CD4-positive, alpha-beta T cell (primary cell): ENCODE data around the gene PSMD8. TPM values are rescaled to one million over a fixed set of nuclear protein-coding genes. Genes with fewer than 3 reads are reported as not detected.
"Not testable (repeated sequence)": the region's sequence is repeated elsewhere in the genome, so short reads cannot be mapped to it uniquely, and the experiment has no call there.

Experiments
- ATAC-seq: fragments of 200-7000 bp; cut with Tn5 transposase; one replicate; pipeline ENCODE4 v1.10.0; 2022; ENCODE audit warnings: mild to moderate bottlenecking; ENCODE audit not compliant: poor library complexity
- CTCF ChIA-PET: fragments of 350-600 bp; sonication (Branson Sonifier 250); formaldehyde crosslinking; loops from one replicate; lab custom pipeline; 2021; ENCODE audit warnings: antibody characterized with exemption, inconsistent platforms; lab: Charles Lee
- POLR2A ChIA-PET: fragments of 350-600 bp; sonication (Branson Sonifier 250); formaldehyde crosslinking; loops from one replicate; lab custom pipeline; 2021; ENCODE audit warnings: antibody characterized with exemption, inconsistent platforms; lab: Charles Lee
- DNase-seq, 14 experiments: peaks; one replicate each; pipeline ENCODE4 v3.0.0-alpha.2; 2013 to 2020; ENCODE audit warnings: mixed read lengths in 2 of 14
- H3K27ac ChIP-seq, 2 donors: one replicate each; pipeline versions ENCODE4 v1.5.1 to v1.7.0; 2013; ENCODE audit warnings: low read length in 2 of 2, low read depth in 1 of 2, mild to moderate bottlenecking in 1 of 2
- H3K27me3 ChIP-seq, 2 experiments: 1 replicate in 1 of 2; 2 replicates in 1 of 2; pipeline versions ENCODE4 v1.6.1 to v1.7.0; 2013; ENCODE audit warnings: low read length in 2 of 2, control low read depth in 1 of 2, mild to moderate bottlenecking in 1 of 2, moderate library complexity in 1 of 2; ENCODE audit not compliant: insufficient read depth in 2 of 2, control insufficient read depth in 1 of 2
- H3K36me3 ChIP-seq: one replicate; pipeline ENCODE4 v1.6.1; 2013; ENCODE audit warnings: low read length, control low read depth; ENCODE audit not compliant: insufficient read depth
- H3K4me1 ChIP-seq: one replicate; pipeline ENCODE4 v1.6.1; 2013; ENCODE audit warnings: low read length, control low read depth; ENCODE audit not compliant: insufficient read depth
- H3K4me3 ChIP-seq: one replicate; pipeline ENCODE4 v1.5.1; 2013; ENCODE audit warnings: mild to moderate bottlenecking, low read length, moderate library complexity
- H3K9me3 ChIP-seq, 2 experiments: 1 replicate in 1 of 2; 2 replicates in 1 of 2; pipeline versions ENCODE4 v1.6.1 to v1.7.0; 2013; ENCODE audit warnings: low read length in 2 of 2, mild to moderate bottlenecking in 2 of 2, control low read depth in 1 of 2, moderate library complexity in 1 of 2; ENCODE audit not compliant: control insufficient read depth in 1 of 2, insufficient read depth in 1 of 2
- H3K27ac Mint-ChIP-seq: one replicate; pipeline ENCODE4 v1.8.0; 2020; ENCODE audit warnings: mixed read lengths
- H3K27me3 Mint-ChIP-seq: one replicate; pipeline ENCODE4 v1.8.0; 2021; ENCODE audit warnings: mixed read lengths
- H3K36me3 Mint-ChIP-seq: one replicate; pipeline ENCODE4 v1.8.0; 2021; ENCODE audit warnings: low read depth, mixed read lengths
- H3K4me1 Mint-ChIP-seq: one replicate; pipeline ENCODE4 v1.8.0; 2021; ENCODE audit warnings: low read depth, mixed read lengths
- H3K4me3 Mint-ChIP-seq: one replicate; pipeline ENCODE4 v1.8.0; 2020; ENCODE audit warnings: mild to moderate bottlenecking, mixed read lengths
- H3K9me3 Mint-ChIP-seq: one replicate; pipeline ENCODE4 v1.8.0; 2020; ENCODE audit warnings: mixed read lengths
- intact Hi-C, 2 experiments: fragments of 100-400 bp; cut with DNase I in 1 of 2; cut with micrococcal nuclease in 1 of 2; formaldehyde crosslinking; loops; one replicate each; pipeline versions ENCODE4 v1.15.1 to v1.9.0; 2023 to 2025; cut with DNase I, micrococcal nuclease
- total RNA-seq, 174 experiments: library from RNA in 2 of 174; stranded (reverse) in 2 of 174; gene quantifications; one replicate each; pipeline ENCODE4 v1.2.3 and lab custom pipeline; 2021 to 2026
- TF ChIP-seq, protein P1 (sequence below): fragments of 200-600 bp; IDR thresholded peaks from one replicate; pipeline ENCODE4 v1.8.0; 2022; ENCODE audit warnings: antibody characterized with exemption, mild to moderate bottlenecking

PSMD8 gene
- total RNA-seq, 2 experiments from 2014 or later = 61.2 to 64.4 TPM

DNA sequence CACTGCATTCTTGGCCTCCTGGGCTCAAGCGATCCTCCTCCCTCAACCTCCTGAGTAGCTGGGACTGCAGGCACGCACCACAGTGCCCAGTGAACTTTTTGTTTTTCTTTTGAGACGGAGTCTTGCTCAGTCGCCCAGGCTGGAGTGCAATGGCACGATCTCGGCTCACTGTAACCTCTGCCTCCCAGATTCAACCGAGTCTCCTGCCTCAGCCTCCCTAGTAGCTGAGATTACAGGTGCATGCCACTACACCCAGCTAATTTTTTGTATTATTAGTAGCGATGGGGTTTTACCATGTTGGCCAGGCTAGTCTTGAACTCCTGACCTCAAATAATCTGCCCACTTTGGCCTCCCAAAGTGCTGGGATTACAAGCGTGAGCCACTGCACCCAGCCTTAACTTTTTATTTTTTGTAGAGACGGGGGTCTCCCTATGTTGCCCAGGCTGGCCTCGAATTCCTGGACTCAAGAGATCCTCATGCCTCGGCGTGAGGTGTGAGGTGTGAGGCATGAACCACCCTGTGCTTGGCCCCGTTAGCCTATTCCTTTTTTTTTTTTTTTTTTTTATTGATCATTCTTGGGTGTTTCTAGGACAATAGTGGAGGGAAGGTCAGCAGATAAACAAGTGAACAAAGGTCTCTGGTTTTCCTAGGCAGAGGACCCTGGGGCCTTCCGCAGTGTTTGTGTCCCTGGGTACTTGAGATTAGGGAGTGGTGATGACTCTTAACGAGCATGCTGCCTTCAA is 11.3 kb upstream of the PSMD8 start:
- ChIA-PET POLR2A (interaction anchor here (2.3 kb wide), 1 partner anchor 11 kb away, joined by 11 read pairs; the partner anchor contains the start of gene PSMD8), CTCF (interaction anchor here (1.5 to 2.5 kb wide), 2 partner anchors 11 to 39 kb away, joined by 4 to 7 read pairs; partner anchors contain the start of genes FAM98C and PSMD8)
- H3K36me3 Mint-ChIP-seq, intact Hi-C loops, H3K27ac ChIP-seq, H3K36me3 ChIP-seq, H3K9me3 Mint-ChIP-seq, H3K27me3 ChIP-seq, H3K9me3 ChIP-seq, H3K27ac Mint-ChIP-seq, DNase-seq, ATAC-seq: not testable (repeated sequence)
- Histone ChIP-seq H3K4me1 (peaks cover 19% of the 10 kb centered on the region), H3K4me3 (peak overlapping the region; percentile 74)
- Mint-ChIP-seq H3K4me3 (peak overlapping the region; percentile 42), H3K27me3 (peaks cover 24% of the 10 kb centered on the region), H3K4me1 (peaks cover 14% of the 10 kb centered on the region)

DNA sequence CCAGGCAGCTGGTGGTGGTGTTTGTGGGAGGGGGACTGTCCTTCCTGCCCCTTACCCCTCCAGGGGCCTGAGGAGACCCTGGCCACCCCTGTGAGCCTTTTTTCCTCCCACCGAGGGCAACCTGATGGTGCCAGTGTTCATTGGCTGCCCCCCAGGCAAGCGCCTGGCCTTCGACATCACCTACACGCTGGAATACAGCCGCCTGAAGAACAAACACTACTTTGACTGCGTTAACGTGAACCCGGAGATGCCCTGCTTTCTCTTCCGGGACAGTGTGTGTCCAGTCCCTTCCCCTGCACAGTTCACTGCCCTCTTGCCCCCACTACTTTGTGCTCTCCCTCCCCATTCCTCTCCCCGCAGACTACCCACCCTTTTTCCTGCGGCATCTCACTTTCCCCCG is 7.3 kb upstream of the PSMD8 start:
- Mint-ChIP-seq H3K9me3 (no peaks in the 10 kb centered on the region), H3K4me1 (no peaks in the 10 kb centered on the region), H3K4me3 (no peak overlapping the region), H3K36me3 (no peaks in the 10 kb centered on the region), H3K27ac (no peak overlapping the region), H3K27me3 (peaks cover 20% of the 10 kb centered on the region)
- peaks cover 12% of the 10 kb centered on the region for H3K4me1 ChIP-seq
- intact Hi-C loops = no loop called here
- DNase-seq = no peak
- ChIA-PET CTCF (no interaction called here), POLR2A (no interaction called here)
- H3K4me3 ChIP-seq = no peak overlapping the region
- H3K27me3 ChIP-seq = peaks cover 0 to 6% of the 10 kb centered on the region in 2 experiments
- no peak overlapping the region for H3K27ac ChIP-seq
- peaks cover 0 to 7% of the 10 kb centered on the region in 2 experiments for H3K9me3 ChIP-seq
- H3K36me3 ChIP-seq = no peaks in the 10 kb centered on the region
- no peak for ATAC-seq
- TF ChIP-seq, protein P1, sequence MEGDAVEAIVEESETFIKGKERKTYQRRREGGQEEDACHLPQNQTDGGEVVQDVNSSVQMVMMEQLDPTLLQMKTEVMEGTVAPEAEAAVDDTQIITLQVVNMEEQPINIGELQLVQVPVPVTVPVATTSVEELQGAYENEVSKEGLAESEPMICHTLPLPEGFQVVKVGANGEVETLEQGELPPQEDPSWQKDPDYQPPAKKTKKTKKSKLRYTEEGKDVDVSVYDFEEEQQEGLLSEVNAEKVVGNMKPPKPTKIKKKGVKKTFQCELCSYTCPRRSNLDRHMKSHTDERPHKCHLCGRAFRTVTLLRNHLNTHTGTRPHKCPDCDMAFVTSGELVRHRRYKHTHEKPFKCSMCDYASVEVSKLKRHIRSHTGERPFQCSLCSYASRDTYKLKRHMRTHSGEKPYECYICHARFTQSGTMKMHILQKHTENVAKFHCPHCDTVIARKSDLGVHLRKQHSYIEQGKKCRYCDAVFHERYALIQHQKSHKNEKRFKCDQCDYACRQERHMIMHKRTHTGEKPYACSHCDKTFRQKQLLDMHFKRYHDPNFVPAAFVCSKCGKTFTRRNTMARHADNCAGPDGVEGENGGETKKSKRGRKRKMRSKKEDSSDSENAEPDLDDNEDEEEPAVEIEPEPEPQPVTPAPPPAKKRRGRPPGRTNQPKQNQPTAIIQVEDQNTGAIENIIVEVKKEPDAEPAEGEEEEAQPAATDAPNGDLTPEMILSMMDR = no peak

DNA sequence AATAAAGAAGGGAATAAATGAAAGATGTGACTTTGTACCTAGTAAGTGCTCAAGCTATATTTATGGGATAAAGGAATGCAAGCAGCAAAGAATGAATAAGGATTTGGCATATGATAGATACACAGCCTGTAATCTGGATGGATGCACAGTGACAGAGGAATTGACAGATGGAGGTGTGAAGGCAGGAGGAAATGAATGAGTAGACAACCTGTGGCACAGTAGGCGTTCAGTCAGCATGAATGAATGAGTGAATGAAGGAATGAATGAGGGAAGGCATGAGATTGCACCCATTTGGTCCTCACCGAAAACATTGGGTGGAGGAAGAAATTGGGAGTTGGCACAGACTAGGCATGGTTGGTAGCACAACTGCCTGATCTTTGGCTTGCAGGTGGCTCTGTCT is 4.8 kb upstream of the PSMD8 start:
- peaks cover 20% of the 10 kb centered on the region for H3K27me3 Mint-ChIP-seq
- peaks cover 10% of the 10 kb centered on the region for H3K4me1 ChIP-seq
- ChIA-PET POLR2A (no interaction called here), CTCF (interaction anchor here (1.0 kb wide), 1 partner anchor 126 kb away, joined by 3 read pairs; no protein-coding TSS in a partner anchor)
- no peak overlapping the region for H3K27ac Mint-ChIP-seq
- peaks cover 0 to 6% of the 10 kb centered on the region in 2 experiments for H3K27me3 ChIP-seq
- no peak for ATAC-seq
- H3K27ac ChIP-seq = no peak overlapping the region
- H3K4me3 ChIP-seq = no peak overlapping the region
- no peaks in the 10 kb centered on the region for H3K9me3 ChIP-seq
- TF ChIP-seq, protein P1 = no peak
- H3K36me3 Mint-ChIP-seq = peaks cover 2% of the 10 kb centered on the region
- no peak overlapping the region for H3K4me3 Mint-ChIP-seq
- no peaks in the 10 kb centered on the region for H3K36me3 ChIP-seq
- DNase-seq = no peak
- intact Hi-C loops = no loop called here
- no peaks in the 10 kb centered on the region for H3K9me3 Mint-ChIP-seq
- H3K4me1 Mint-ChIP-seq = peaks cover 6% of the 10 kb centered on the region
